ENCODE data around the gene DHRS2. TPM values are rescaled to one million over a fixed set of nuclear protein-coding genes. Genes with fewer than 3 reads are reported as not detected.

DHRS2 gene
- polyA plus RNA-seq, 1 donor (not counting 4 experiments of a cell fraction or from before 2014, with no cell fraction given): 0.14 TPM

GRCh38 chr14:23644919-23645336 lies 8.8 kb downstream of the DHRS2 start:
- Histone ChIP-seq H3K4me3 (ENCODE audit: control insufficient read depth in 2 of 3, extremely low read depth in 1 of 3, insufficient read depth in 2 of 3, low read depth in 1 of 3, low read length in 3 of 3) (no peak overlapping the region), H3K9ac (ENCODE audit: control insufficient read depth, extremely low read depth, insufficient read depth, low read length) (no peak overlapping the region), H3K79me2 (ENCODE audit: control insufficient read depth, insufficient read depth, low read length) (no peaks in the 10 kb centered on the region), H3K36me3 (ENCODE audit: control insufficient read depth in 2 of 2, extremely low read depth in 1 of 2, insufficient read depth in 2 of 2, low read length in 2 of 2) (no peaks in the 10 kb centered on the region), H3K27ac (ENCODE audit: control insufficient read depth, insufficient read depth, low read length) (no peak overlapping the region), H4K20me1 (ENCODE audit: control insufficient read depth, extremely low read depth, insufficient read depth, low read length) (no peaks in the 10 kb centered on the region), H3K4me1 (ENCODE audit: control insufficient read depth, extremely low read depth, insufficient read depth, low read length) (no peaks in the 10 kb centered on the region), H3K27me3 (ENCODE audit: control insufficient read depth, extremely low read depth, insufficient read depth, low read length) (peaks cover 4% of the 10 kb centered on the region), H3K9me1 (ENCODE audit: control insufficient read depth, extremely low read depth, insufficient read depth, low read length) (no peaks in the 10 kb centered on the region), H2AFZ (ENCODE audit: control insufficient read depth, low read length) (no peak overlapping the region), H3K4me2 (ENCODE audit: control insufficient read depth, extremely low read depth, insufficient read depth, low read depth, low read length) (no peak overlapping the region), H3K9me3 (ENCODE audit: control insufficient read depth, low read depth, low read length) (no peaks in the 10 kb centered on the region)
- DNase-seq (ENCODE audit: low read depth, low spot score) (no peak), FAIRE-seq (no peak)
- TF ChIP-seq EZH2 (IDR thresholded peaks at IDR 0.05; ENCODE audit: low read length): no peak
- TF ChIP-seq CTCF (optimal IDR thresholded peaks at IDR 0.05 in 1 of 3, IDR thresholded peaks at IDR 0.05 in 1 of 3, conservative IDR thresholded peaks at IDR 0.05 in 1 of 3; ENCODE audit: extremely low read depth in 1 of 3, insufficient read depth in 2 of 3, low read length in 3 of 3): no peak
- dilution Hi-C loops (cut with MboI; ENCODE audit: extremely low pct_ligation_motif_present, low sequenced_read_pairs): no loop called here

GRCh38 chr14:23645504-23645811 lies 9.3 kb downstream of the DHRS2 start:
- DNase-seq (ENCODE audit: low read depth, low spot score) (no peak), FAIRE-seq (no peak)
- no peaks in the 10 kb centered on the region for H3K79me2 ChIP-seq (ENCODE audit: control insufficient read depth, insufficient read depth, low read length)
- H3K9ac ChIP-seq (ENCODE audit: control insufficient read depth, extremely low read depth, insufficient read depth, low read length): no peak overlapping the region
- H2AFZ ChIP-seq (ENCODE audit: control insufficient read depth, low read length): no peak overlapping the region
- H3K9me1 ChIP-seq (ENCODE audit: control insufficient read depth, extremely low read depth, insufficient read depth, low read length): no peaks in the 10 kb centered on the region
- no peak overlapping the region for H3K4me2 ChIP-seq (ENCODE audit: control insufficient read depth, extremely low read depth, insufficient read depth, low read depth, low read length)
- no peaks in the 10 kb centered on the region for H3K4me1 ChIP-seq (ENCODE audit: control insufficient read depth, extremely low read depth, insufficient read depth, low read length)
- TF ChIP-seq EZH2 (IDR thresholded peaks at IDR 0.05; ENCODE audit: low read length): no peak
- TF ChIP-seq CTCF (optimal IDR thresholded peaks at IDR 0.05 in 1 of 3, IDR thresholded peaks at IDR 0.05 in 1 of 3, conservative IDR thresholded peaks at IDR 0.05 in 1 of 3; ENCODE audit: extremely low read depth in 1 of 3, insufficient read depth in 2 of 3, low read length in 3 of 3): no peak
- H4K20me1 ChIP-seq (ENCODE audit: control insufficient read depth, extremely low read depth, insufficient read depth, low read length): no peaks in the 10 kb centered on the region
- no peaks in the 10 kb centered on the region for H3K36me3 ChIP-seq (ENCODE audit: control insufficient read depth in 2 of 2, extremely low read depth in 1 of 2, insufficient read depth in 2 of 2, low read length in 2 of 2)
- H3K9me3 ChIP-seq (ENCODE audit: control insufficient read depth, low read depth, low read length): no peaks in the 10 kb centered on the region
- H3K4me3 ChIP-seq (ENCODE audit: control insufficient read depth in 2 of 3, extremely low read depth in 1 of 3, insufficient read depth in 2 of 3, low read depth in 1 of 3, low read length in 3 of 3): no peak overlapping the region
- H3K27me3 ChIP-seq (ENCODE audit: control insufficient read depth, extremely low read depth, insufficient read depth, low read length): peaks cover 4% of the 10 kb centered on the region
- no peak overlapping the region for H3K27ac ChIP-seq (ENCODE audit: control insufficient read depth, insufficient read depth, low read length)
- dilution Hi-C loops (cut with MboI; ENCODE audit: extremely low pct_ligation_motif_present, low sequenced_read_pairs): no loop called here

Data from keratinocyte (primary cell).